K562 (cell line): ENCODE results near the gene DDAH2. TPM values are rescaled to one million over a fixed set of nuclear protein-coding genes. Genes with fewer than 3 reads are reported as not detected.
A peak's percentile ranks its signal among the peaks of the same experiment; 100 is the strongest.

ENCODE experiments used
- DMBX1 ChIP-seq: fragments of 250-450 bp; sonication (Bioruptor Pico); IDR thresholded peaks from 2 replicates; pipeline ENCODE4 v1.8.0; 2022; ENCODE audit warnings: inconsistent platforms, mild to moderate bottlenecking, moderate library complexity, borderline replicate concordance
- HES1 ChIP-seq: fragments of 450-650 bp; IDR thresholded peaks from 2 replicates; pipeline ENCODE4 v1.6.1; 2016; ENCODE audit warnings: low read depth, mild to moderate bottlenecking, moderate library complexity
- MAFG ChIP-seq: fragments of 450-650 bp; conservative IDR thresholded peaks from 2 replicates; pipeline ENCODE4 v1.6.1; 2016; ENCODE audit warnings: missing genetic modification characterization, missing compliant biosample characterization
- SIN3A ChIP-seq, 2 experiments: fragments of 150-350 bp in 1 of 2; IDR thresholded peaks; 2 replicates each; pipeline ENCODE4 v1.6.1; 2011 to 2016; ENCODE audit warnings: borderline replicate concordance in 2 of 2, low read depth in 2 of 2, low read length in 2 of 2, mild to moderate bottlenecking in 2 of 2, moderate library complexity in 2 of 2; ENCODE audit not compliant: control insufficient read depth in 1 of 2
- TOE1 ChIP-seq, 2 experiments: fragments of 450-650 bp in 1 of 2; sonication (generic) in 1 of 2; formaldehyde crosslinking in 1 of 2; IDR thresholded peaks; 2 replicates each; pipeline versions ENCODE4 v1.7.1 to v1.8.0; 2016 to 2022; ENCODE audit warnings: borderline replicate concordance in 2 of 2, mild to moderate bottlenecking in 2 of 2, antibody characterized with exemption in 1 of 2, inconsistent platforms in 1 of 2, low read depth in 1 of 2, missing genetic modification reagents in 1 of 2, moderate library complexity in 1 of 2
- TRIM24 ChIP-seq, 2 experiments: fragments of 450-650 bp; IDR thresholded peaks; 2 replicates each; pipeline ENCODE4 v1.6.1; 2016
- ZBTB43 ChIP-seq: sonication (generic); formaldehyde crosslinking; IDR thresholded peaks from 2 replicates; pipeline ENCODE4 v1.8.0; 2023; ENCODE audit warnings: mild to moderate bottlenecking, missing genetic modification reagents
- ZNF324 ChIP-seq: fragments of 250-450 bp; sonication (Bioruptor Pico); IDR thresholded peaks from 2 replicates; pipeline ENCODE4 v1.4.0; 2020; ENCODE audit warnings: mild to moderate bottlenecking
- ZNF347 ChIP-seq: fragments of 450-650 bp; formaldehyde crosslinking; IDR thresholded peaks from 2 replicates; pipeline ENCODE4 v1.4.0; 2020; ENCODE audit warnings: low read depth, mild to moderate bottlenecking, moderate library complexity
- ZNF717 ChIP-seq: fragments of 250-450 bp; sonication (Bioruptor Pico); IDR thresholded peaks from 2 replicates; pipeline ENCODE4 v1.5.0; 2021
- ZSCAN32 ChIP-seq: fragments of 450-650 bp; formaldehyde crosslinking; IDR thresholded peaks from 2 replicates; pipeline ENCODE4 v1.4.0; 2020; ENCODE audit warnings: mild to moderate bottlenecking, moderate library complexity
- polyA plus RNA-seq, 8 experiments: library from polyadenylated mRNA; depleted of rRNA in 4 of 8; stranded (reverse) in 5 of 8; unstranded in 3 of 8; fragments of >200 nt; fragmentation: Nextera tagmentation in 2 of 8; fragmentation: Illumina TruSeq in 1 of 8; extraction: Ambion mirVana in 2 of 8; extraction: Trizol in 1 of 8; gene quantifications; 2 replicates each; pipeline versions ENCODE4 v1.2.1 to v1.2.3, GENCODE V29; 2011 to 2014; ENCODE audit warnings: inconsistent platforms in 1 of 8, missing spikeins in 1 of 8
- total RNA-seq, 7 experiments: library from RNA; depleted of rRNA in 6 of 7; stranded (reverse); fragments of >200 nt in 6 of 7; fragmentation: Illumina TruSeq in 2 of 7; extraction: Trizol in 2 of 7; gene quantifications; 2 replicates each; pipeline versions ENCODE4 v1.2.1 to v1.2.3, GENCODE V29; 2011 to 2021; ENCODE audit warnings: low replicate concordance in 1 of 7
- TF ChIP-seq, protein P1 (sequence below): sonication (generic); formaldehyde crosslinking; IDR thresholded peaks from 2 replicates; pipeline ENCODE4 v1.8.0; 2022; ENCODE audit warnings: missing genetic modification reagents, mild to moderate bottlenecking, borderline replicate concordance
- TF ChIP-seq, protein P2 (sequence below): fragments of 250-450 bp; sonication (Bioruptor Pico); IDR thresholded peaks from 2 replicates; pipeline ENCODE4 v1.9.0; 2021; ENCODE audit warnings: mild to moderate bottlenecking, inconsistent platforms
- TF ChIP-seq, protein P3 (sequence below): sonication (generic); formaldehyde crosslinking; IDR thresholded peaks from 2 replicates; pipeline ENCODE4 v1.8.0; 2022; ENCODE audit warnings: mild to moderate bottlenecking, missing genetic modification reagents
- TF ChIP-seq, protein P4 (sequence below): fragments of 250-450 bp; sonication (Bioruptor Pico); IDR thresholded peaks from 2 replicates; pipeline ENCODE4 v1.4.0; 2020; ENCODE audit warnings: mild to moderate bottlenecking, moderate library complexity

The DDAH2 gene
- total and polyA plus RNA-seq, 9 of the 15 experiments (the other 6 are each of a cell fraction or from before 2014, with no cell fraction given) = 1.8 to 45.4 (median 21.4) TPM

DNA sequence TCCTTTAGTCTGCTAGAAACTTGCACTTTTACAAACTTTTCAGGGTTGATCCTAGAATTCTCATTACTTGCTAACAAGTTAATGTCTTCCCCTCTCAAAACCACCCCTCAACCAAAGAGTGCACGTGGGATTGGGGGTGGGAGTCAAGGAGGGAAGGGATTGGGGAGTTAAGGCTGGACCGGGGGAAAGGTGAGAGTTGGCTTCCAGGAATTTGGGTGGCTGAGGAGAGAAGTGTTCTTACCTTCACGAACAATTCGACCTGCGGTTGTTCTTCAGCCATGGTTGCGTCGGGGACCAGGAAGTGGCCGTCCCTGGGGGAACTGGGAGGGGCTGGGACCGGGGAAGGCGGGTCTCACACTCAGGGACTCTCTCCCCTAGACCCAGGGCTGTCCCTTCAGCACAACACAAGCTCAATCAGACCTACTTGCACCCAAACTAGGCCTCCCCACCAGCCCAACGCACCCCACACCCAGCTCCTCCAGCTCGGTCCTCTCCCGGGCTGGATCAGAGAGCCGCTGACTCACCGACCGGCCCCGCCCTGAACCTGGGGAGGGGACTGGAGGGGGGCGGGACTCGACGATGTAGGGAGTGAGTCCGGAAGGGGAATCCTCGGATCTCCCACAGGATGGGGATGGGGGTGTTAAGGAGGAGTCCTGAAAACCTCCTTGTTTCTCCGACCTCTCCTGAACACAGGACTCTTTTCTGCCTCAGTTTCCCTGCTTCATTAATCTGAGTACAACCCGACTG is 7.1 kb upstream of the DDAH2 start, which contains the start of gene CLIC1 (continued):
- 0 out of 2 replicates have a peak, but pooled peaks have one; percentile 6 for TF ChIP-seq ZNF324 (CRISPR knock-in tag)
- peak in 1 of 2 experiments; percentile 85; a peak in 2 of 4 replicates for TF ChIP-seq SIN3A (IDR thresholded peaks at IDR 0.05; ENCODE audit: borderline replicate concordance in 2 of 2, control insufficient read depth in 1 of 2, low read depth in 2 of 2, low read length in 2 of 2)
- peak in 1 of 2 experiments; percentile 11; a peak in 2 of 4 replicates for TF ChIP-seq TRIM24 (IDR thresholded peaks at IDR 0.05)
- TF ChIP-seq, protein P1, sequence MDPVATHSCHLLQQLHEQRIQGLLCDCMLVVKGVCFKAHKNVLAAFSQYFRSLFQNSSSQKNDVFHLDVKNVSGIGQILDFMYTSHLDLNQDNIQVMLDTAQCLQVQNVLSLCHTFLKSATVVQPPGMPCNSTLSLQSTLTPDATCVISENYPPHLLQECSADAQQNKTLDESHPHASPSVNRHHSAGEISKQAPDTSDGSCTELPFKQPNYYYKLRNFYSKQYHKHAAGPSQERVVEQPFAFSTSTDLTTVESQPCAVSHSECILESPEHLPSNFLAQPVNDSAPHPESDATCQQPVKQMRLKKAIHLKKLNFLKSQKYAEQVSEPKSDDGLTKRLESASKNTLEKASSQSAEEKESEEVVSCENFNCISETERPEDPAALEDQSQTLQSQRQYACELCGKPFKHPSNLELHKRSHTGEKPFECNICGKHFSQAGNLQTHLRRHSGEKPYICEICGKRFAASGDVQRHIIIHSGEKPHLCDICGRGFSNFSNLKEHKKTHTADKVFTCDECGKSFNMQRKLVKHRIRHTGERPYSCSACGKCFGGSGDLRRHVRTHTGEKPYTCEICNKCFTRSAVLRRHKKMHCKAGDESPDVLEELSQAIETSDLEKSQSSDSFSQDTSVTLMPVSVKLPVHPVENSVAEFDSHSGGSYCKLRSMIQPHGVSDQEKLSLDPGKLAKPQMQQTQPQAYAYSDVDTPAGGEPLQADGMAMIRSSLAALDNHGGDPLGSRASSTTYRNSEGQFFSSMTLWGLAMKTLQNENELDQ (CRISPR knock-in tag) = peak; percentile 39; the same call in 1 of the 2 replicates
- TF ChIP-seq, protein P2, sequence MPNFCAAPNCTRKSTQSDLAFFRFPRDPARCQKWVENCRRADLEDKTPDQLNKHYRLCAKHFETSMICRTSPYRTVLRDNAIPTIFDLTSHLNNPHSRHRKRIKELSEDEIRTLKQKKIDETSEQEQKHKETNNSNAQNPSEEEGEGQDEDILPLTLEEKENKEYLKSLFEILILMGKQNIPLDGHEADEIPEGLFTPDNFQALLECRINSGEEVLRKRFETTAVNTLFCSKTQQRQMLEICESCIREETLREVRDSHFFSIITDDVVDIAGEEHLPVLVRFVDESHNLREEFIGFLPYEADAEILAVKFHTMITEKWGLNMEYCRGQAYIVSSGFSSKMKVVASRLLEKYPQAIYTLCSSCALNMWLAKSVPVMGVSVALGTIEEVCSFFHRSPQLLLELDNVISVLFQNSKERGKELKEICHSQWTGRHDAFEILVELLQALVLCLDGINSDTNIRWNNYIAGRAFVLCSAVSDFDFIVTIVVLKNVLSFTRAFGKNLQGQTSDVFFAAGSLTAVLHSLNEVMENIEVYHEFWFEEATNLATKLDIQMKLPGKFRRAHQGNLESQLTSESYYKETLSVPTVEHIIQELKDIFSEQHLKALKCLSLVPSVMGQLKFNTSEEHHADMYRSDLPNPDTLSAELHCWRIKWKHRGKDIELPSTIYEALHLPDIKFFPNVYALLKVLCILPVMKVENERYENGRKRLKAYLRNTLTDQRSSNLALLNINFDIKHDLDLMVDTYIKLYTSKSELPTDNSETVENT (CRISPR knock-in tag) = peak; percentile 97
- peak; percentile 56 for TF ChIP-seq ZNF717 (CRISPR knock-in tag)
- no peak for TF ChIP-seq HES1
- TF ChIP-seq MAFG = peak; percentile 78
- no peak; the same call in 1 of the 2 replicates for TF ChIP-seq ZSCAN32 (CRISPR knock-in tag)
- TF ChIP-seq, protein P3, sequence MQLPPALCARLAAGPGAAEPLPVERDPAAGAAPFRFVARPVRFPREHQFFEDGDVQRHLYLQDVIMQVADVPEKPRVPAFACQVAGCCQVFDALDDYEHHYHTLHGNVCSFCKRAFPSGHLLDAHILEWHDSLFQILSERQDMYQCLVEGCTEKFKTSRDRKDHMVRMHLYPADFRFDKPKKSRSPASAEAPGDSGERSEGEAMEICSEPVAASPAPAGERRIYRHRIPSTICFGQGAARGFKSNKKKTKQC = no peak
- TF ChIP-seq, protein P4, sequence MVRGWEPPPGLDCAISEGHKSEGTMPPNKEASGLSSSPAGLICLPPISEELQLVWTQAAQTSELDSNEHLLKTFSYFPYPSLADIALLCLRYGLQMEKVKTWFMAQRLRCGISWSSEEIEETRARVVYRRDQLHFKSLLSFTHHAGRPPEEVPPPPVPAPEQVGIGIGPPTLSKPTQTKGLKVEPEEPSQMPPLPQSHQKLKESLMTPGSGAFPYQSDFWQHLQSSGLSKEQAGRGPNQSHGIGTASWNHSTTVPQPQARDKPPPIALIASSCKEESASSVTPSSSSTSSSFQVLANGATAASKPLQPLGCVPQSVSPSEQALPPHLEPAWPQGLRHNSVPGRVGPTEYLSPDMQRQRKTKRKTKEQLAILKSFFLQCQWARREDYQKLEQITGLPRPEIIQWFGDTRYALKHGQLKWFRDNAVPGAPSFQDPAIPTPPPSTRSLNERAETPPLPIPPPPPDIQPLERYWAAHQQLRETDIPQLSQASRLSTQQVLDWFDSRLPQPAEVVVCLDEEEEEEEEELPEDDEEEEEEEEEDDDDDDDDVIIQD (CRISPR knock-in tag) = no peak
- TF ChIP-seq ZNF347 (CRISPR knock-in tag) = no peak
- TF ChIP-seq ZBTB43 = peak; percentile 94; the same call in 1 of the 2 replicates
- no peak for TF ChIP-seq TOE1 (IDR thresholded peaks at IDR 0.05; ENCODE audit: borderline replicate concordance)
- TF ChIP-seq TOE1 (CRISPR knock-in tag; IDR thresholded peaks at IDR 0.05; ENCODE audit: borderline replicate concordance, low read depth) = peak; percentile 79
- 0 out of 2 replicates have a peak, but pooled peaks have one; percentile 19 for TF ChIP-seq DMBX1
